ENCODE results near the gene KRIT1. TPM values are rescaled to one million over a fixed set of nuclear protein-coding genes. Genes with fewer than 3 reads are reported as not detected.
A peak's percentile ranks its signal among the peaks of the same experiment; 100 is the strongest.

Gene KRIT1
- total and polyA plus RNA-seq, 2 experiments from 2014 or later: 29.5 to 29.7 TPM

GRCh38 chr7:92158660-92159575 lies 86.8 kb downstream of the KRIT1 start:
- Histone ChIP-seq H3K9ac (no peak overlapping the region), H3K4me3 (peak overlapping the region; percentile 27), H3K9me3 (ENCODE audit: low read depth) (no peaks in the 10 kb centered on the region), H3K9me2 (ENCODE audit: insufficient read depth) (no peaks in the 10 kb centered on the region), H3F3A (ENCODE audit: insufficient read depth) (peaks cover 7% of the 10 kb centered on the region), H4K20me1 (ENCODE audit: insufficient read depth) (no peaks in the 10 kb centered on the region), H2AFZ (peak overlapping the region; percentile 9; the same call in 1 of the 2 replicates), H3K27me3 (replicated peaks; ENCODE audit: insufficient read depth) (no peaks in the 10 kb centered on the region), H3K4me1 (ENCODE audit: insufficient read depth) (peaks cover 13% of the 10 kb centered on the region), H3K79me2 (ENCODE audit: insufficient read depth) (no peaks in the 10 kb centered on the region), H3K27ac (peak overlapping the region; percentile 60), H3K36me3 (ENCODE audit: low read depth) (no peaks in the 10 kb centered on the region), H3K4me2 (ENCODE audit: unreplicated experiment) (peak overlapping the region; percentile 66)
- in situ Hi-C loops (cut with MboI): no loop called here
- peak; percentile 93 for DNase-seq
- WGBS, 2 experiments (ENCODE audit: low coverage in 1 of 2, low lambda C conversion rate in 2 of 2, missing lambda C conversion rate in 2 of 2): 31 to 34% methylated on average over 3 of the region's 3 CpGs
- TF ChIP-seq EZH2 (IDR thresholded peaks at IDR 0.05; ENCODE audit: insufficient read depth, poor library complexity, severe bottlenecking): no peak
- TF ChIP-seq EZH2phosphoT487 (IDR thresholded peaks at IDR 0.05; ENCODE audit: insufficient read depth, low read depth): no peak

- DNase-seq: peak; percentile 7
- H3K9me2 ChIP-seq (ENCODE audit: insufficient read depth): no peaks in the 10 kb centered on the region
- H3K27ac ChIP-seq: no peak overlapping the region
- peaks cover 13% of the 10 kb centered on the region for H3K4me1 ChIP-seq (ENCODE audit: insufficient read depth)
- in situ Hi-C loops (cut with MboI): no loop called here
- H3K4me2 ChIP-seq (ENCODE audit: unreplicated experiment): no peak overlapping the region
- peaks cover 7% of the 10 kb centered on the region for H3F3A ChIP-seq (ENCODE audit: insufficient read depth)
- no peaks in the 10 kb centered on the region for H3K27me3 ChIP-seq (replicated peaks; ENCODE audit: insufficient read depth)
- no peaks in the 10 kb centered on the region for H4K20me1 ChIP-seq (ENCODE audit: insufficient read depth)
- no peak overlapping the region for H2AFZ ChIP-seq
- no peaks in the 10 kb centered on the region for H3K36me3 ChIP-seq (ENCODE audit: low read depth)
- H3K9ac ChIP-seq: no peak overlapping the region
- no peaks in the 10 kb centered on the region for H3K9me3 ChIP-seq (ENCODE audit: low read depth)
- H3K4me3 ChIP-seq: no peak overlapping the region
- TF ChIP-seq EZH2 (IDR thresholded peaks at IDR 0.05; ENCODE audit: insufficient read depth, poor library complexity, severe bottlenecking): no peak
- TF ChIP-seq EZH2phosphoT487 (IDR thresholded peaks at IDR 0.05; ENCODE audit: insufficient read depth, low read depth): no peak
- H3K79me2 ChIP-seq (ENCODE audit: insufficient read depth): no peaks in the 10 kb centered on the region
Measured at GRCh38 chr7:92156990-92157389, 88.7 kb downstream of the KRIT1 start.

- H4K20me1 ChIP-seq (ENCODE audit: insufficient read depth): no peaks in the 10 kb centered on the region
- H3K9ac ChIP-seq: no peak overlapping the region
- H3K4me2 ChIP-seq (ENCODE audit: unreplicated experiment): no peak overlapping the region
- no peaks in the 10 kb centered on the region for H3K9me3 ChIP-seq (ENCODE audit: low read depth)
- peaks cover 13% of the 10 kb centered on the region for H3K4me1 ChIP-seq (ENCODE audit: insufficient read depth)
- WGBS, 2 experiments (ENCODE audit: low coverage in 1 of 2, low lambda C conversion rate in 2 of 2, missing lambda C conversion rate in 2 of 2): 85 to 89% methylated on average over 1 of the region's 1 CpG
- H3K4me3 ChIP-seq: no peak overlapping the region
- peak; percentile 2 for DNase-seq
- no peak overlapping the region for H2AFZ ChIP-seq
- H3F3A ChIP-seq (ENCODE audit: insufficient read depth): peaks cover 7% of the 10 kb centered on the region
- TF ChIP-seq EZH2phosphoT487 (IDR thresholded peaks at IDR 0.05; ENCODE audit: insufficient read depth, low read depth): no peak
- no peak for TF ChIP-seq EZH2 (IDR thresholded peaks at IDR 0.05; ENCODE audit: insufficient read depth, poor library complexity, severe bottlenecking)
- H3K9me2 ChIP-seq (ENCODE audit: insufficient read depth): no peaks in the 10 kb centered on the region
- no peaks in the 10 kb centered on the region for H3K36me3 ChIP-seq (ENCODE audit: low read depth)
- H3K27ac ChIP-seq: no peak overlapping the region
- in situ Hi-C loops (cut with MboI): no loop called here
- no peaks in the 10 kb centered on the region for H3K79me2 ChIP-seq (ENCODE audit: insufficient read depth)
- no peaks in the 10 kb centered on the region for H3K27me3 ChIP-seq (replicated peaks; ENCODE audit: insufficient read depth)
Measured at GRCh38 chr7:92155108-92155739, 90.5 kb downstream of the KRIT1 start.

GRCh38 chr7:92150450-92151017 lies 95.2 kb downstream of the KRIT1 start:
- no peaks in the 10 kb centered on the region for H3K79me2 ChIP-seq (ENCODE audit: insufficient read depth)
- H3F3A ChIP-seq (ENCODE audit: insufficient read depth): no peaks in the 10 kb centered on the region
- 79 to 81% methylated on average over 1 of the region's 1 CpG for WGBS, 2 experiments (ENCODE audit: low coverage in 1 of 2, low lambda C conversion rate in 2 of 2, missing lambda C conversion rate in 2 of 2)
- DNase-seq: no peak
- in situ Hi-C loops (cut with MboI): no loop called here
- TF ChIP-seq EZH2phosphoT487 (IDR thresholded peaks at IDR 0.05; ENCODE audit: insufficient read depth, low read depth) (no peak), EZH2 (IDR thresholded peaks at IDR 0.05; ENCODE audit: insufficient read depth, poor library complexity, severe bottlenecking) (no peak)
- H3K9me2 ChIP-seq (ENCODE audit: insufficient read depth): no peaks in the 10 kb centered on the region
- H2AFZ ChIP-seq: no peak overlapping the region
- no peaks in the 10 kb centered on the region for H3K9me3 ChIP-seq (ENCODE audit: low read depth)
- no peaks in the 10 kb centered on the region for H3K27me3 ChIP-seq (replicated peaks; ENCODE audit: insufficient read depth)
- no peak overlapping the region for H3K9ac ChIP-seq
- H4K20me1 ChIP-seq (ENCODE audit: insufficient read depth): no peaks in the 10 kb centered on the region
- H3K4me3 ChIP-seq: no peak overlapping the region
- H3K27ac ChIP-seq: no peak overlapping the region
- H3K4me2 ChIP-seq (ENCODE audit: unreplicated experiment): no peak overlapping the region
- H3K36me3 ChIP-seq (ENCODE audit: low read depth): no peaks in the 10 kb centered on the region
- no peaks in the 10 kb centered on the region for H3K4me1 ChIP-seq (ENCODE audit: insufficient read depth)
